ENCODE results near the gene C12orf43.

DNA sequence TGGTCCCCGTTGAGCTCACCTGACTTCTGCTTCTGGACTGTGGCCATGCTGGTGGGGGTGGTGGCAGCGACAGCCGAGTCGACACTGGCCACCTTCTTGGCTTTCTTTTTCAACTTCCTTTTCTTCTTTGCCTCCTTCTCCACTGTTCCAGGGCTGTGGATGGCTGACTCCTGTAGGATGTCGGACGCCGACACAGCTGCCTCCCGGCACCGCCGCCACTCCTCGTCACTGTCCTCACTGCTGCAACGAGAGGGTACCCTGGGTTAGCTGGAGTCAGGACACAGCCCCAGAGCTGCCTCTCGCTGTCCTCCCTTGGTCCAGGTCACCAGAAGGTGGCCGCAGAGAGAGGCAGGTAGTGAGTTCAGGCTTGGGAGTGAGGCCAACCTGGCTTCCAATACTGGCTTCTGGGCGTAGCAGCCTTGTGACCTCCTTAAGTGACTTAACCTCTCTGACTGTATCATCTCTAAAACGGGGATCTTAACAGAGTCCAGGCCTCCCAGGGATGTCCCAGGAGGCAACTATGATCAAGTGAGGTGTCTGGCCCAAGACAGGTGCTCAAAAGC, 12.0 kb downstream of the C12orf43 start:
- TF ChIP-seq, protein P1, sequence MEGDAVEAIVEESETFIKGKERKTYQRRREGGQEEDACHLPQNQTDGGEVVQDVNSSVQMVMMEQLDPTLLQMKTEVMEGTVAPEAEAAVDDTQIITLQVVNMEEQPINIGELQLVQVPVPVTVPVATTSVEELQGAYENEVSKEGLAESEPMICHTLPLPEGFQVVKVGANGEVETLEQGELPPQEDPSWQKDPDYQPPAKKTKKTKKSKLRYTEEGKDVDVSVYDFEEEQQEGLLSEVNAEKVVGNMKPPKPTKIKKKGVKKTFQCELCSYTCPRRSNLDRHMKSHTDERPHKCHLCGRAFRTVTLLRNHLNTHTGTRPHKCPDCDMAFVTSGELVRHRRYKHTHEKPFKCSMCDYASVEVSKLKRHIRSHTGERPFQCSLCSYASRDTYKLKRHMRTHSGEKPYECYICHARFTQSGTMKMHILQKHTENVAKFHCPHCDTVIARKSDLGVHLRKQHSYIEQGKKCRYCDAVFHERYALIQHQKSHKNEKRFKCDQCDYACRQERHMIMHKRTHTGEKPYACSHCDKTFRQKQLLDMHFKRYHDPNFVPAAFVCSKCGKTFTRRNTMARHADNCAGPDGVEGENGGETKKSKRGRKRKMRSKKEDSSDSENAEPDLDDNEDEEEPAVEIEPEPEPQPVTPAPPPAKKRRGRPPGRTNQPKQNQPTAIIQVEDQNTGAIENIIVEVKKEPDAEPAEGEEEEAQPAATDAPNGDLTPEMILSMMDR (conservative IDR thresholded peaks at IDR 0.05; ENCODE audit: low read depth, low read length), result no peak
- TF ChIP-seq BHLHE40 (IDR thresholded peaks at IDR 0.05; ENCODE audit: low read depth, low read length) (no peak), RAD21 (IDR thresholded peaks at IDR 0.05; ENCODE audit: low read length) (no peak), RFX5 (IDR thresholded peaks at IDR 0.05; ENCODE audit: low read depth, low read length) (no peak), ELK1 (IDR thresholded peaks at IDR 0.05; ENCODE audit: borderline replicate concordance, low read depth, low read length) (no peak), POLR2A (IDR thresholded peaks at IDR 0.05; ENCODE audit: low read depth, low read length) (no peak), MAZ (IDR thresholded peaks at IDR 0.05; ENCODE audit: borderline replicate concordance, low read depth, low read length) (no peak), MXI1 (IDR thresholded peaks at IDR 0.05; ENCODE audit: borderline replicate concordance, low read depth, low read length) (no peak), CEBPB (IDR thresholded peaks at IDR 0.05; ENCODE audit: low read depth, low read length) (no peak)
